Endothelial cell of umbilical vein (primary cell): ENCODE results near the gene ZNF398. TPM values are rescaled to one million over a fixed set of nuclear protein-coding genes. Genes with fewer than 3 reads are reported as not detected.

Experiments
- BruUV-seq: library from RNA; stranded (reverse); fragments of 400-500 nt; replicated peaks from 2 replicates; lab custom pipeline; 2021; lab: Mats Ljungman, UMichigan
- CTCF ChIA-PET: fragments of 300-600, 350-600 bp; sonication (Branson Sonifier 250); formaldehyde crosslinking; loops from one replicate; lab custom pipeline; 2021; ENCODE audit warnings: antibody characterized with exemption, inconsistent platforms; lab: Charles Lee
- POLR2A ChIA-PET: fragments of 300-600, 350-600 bp; sonication (Branson Sonifier 250); formaldehyde crosslinking; loops from one replicate; lab custom pipeline; 2021; ENCODE audit warnings: antibody characterized with exemption, inconsistent platforms; lab: Charles Lee
- DNase-seq: peaks from one replicate; pipeline ENCODE4 v3.0.0-alpha.2; 2011; ENCODE audit warnings: low read depth, low spot score
- FAIRE-seq: peaks from 2 replicates; lab custom pipeline; 2011; peaks lifted over from hg19 to GRCh38; lab: Jason Lieb, UNC
- H2AFZ ChIP-seq: 2 replicates; pipeline ENCODE4 v1.6.0; 2012; ENCODE audit warnings: low read depth, low read length, control low read depth, inconsistent platforms
- H3K27ac ChIP-seq: 2 replicates; pipeline ENCODE4 v1.5.1; 2011; ENCODE audit warnings: low read depth, mild to moderate bottlenecking, control low read depth, low read length, moderate library complexity; ENCODE audit not compliant: insufficient read depth
- H3K27me3 ChIP-seq, 2 experiments: 2 replicates each; pipeline versions ENCODE4 v1.6.0 to v1.6.1; 2011; ENCODE audit warnings: low read length in 2 of 2, mixed read lengths in 1 of 2; ENCODE audit not compliant: control insufficient read depth in 2 of 2, insufficient read depth in 2 of 2
- H3K36me3 ChIP-seq, 2 experiments: 2 replicates in 1 of 2; 3 replicates in 1 of 2; pipeline ENCODE4 v1.5.1; 2011; ENCODE audit warnings: low read length in 2 of 2, mild to moderate bottlenecking in 1 of 2, moderate library complexity in 1 of 2; ENCODE audit not compliant: control insufficient read depth in 2 of 2, insufficient read depth in 2 of 2; ENCODE audit errors: extremely low read depth in 1 of 2
- H3K4me1 ChIP-seq: 3 replicates; pipeline ENCODE4 v1.5.1; 2011; ENCODE audit warnings: mild to moderate bottlenecking, low read length; ENCODE audit not compliant: control insufficient read depth, insufficient read depth; ENCODE audit errors: extremely low read depth
- H3K4me2 ChIP-seq: 2 replicates; pipeline ENCODE4 v1.6.1; 2011; ENCODE audit warnings: low read length, control low read depth, mixed read lengths; ENCODE audit not compliant: insufficient read depth
- H3K4me3 ChIP-seq, 3 experiments: fragments of 200-600 bp in 1 of 3; sonication (generic), shearing (Covaris generic) in 1 of 3; replicated peaks in 1 of 3; 2 replicates each; pipeline ENCODE4 v1.5.1; 2011 to 2016; ENCODE audit warnings: control low read depth in 3 of 3, low read length in 3 of 3, mild to moderate bottlenecking in 2 of 3, inconsistent platforms in 1 of 3, low read depth in 1 of 3, moderate library complexity in 1 of 3; ENCODE audit not compliant: insufficient read depth in 1 of 3
- H3K79me2 ChIP-seq: 2 replicates; pipeline ENCODE4 v1.6.0; 2012; ENCODE audit warnings: low read length, inconsistent platforms; ENCODE audit not compliant: control insufficient read depth, insufficient read depth
- H3K9ac ChIP-seq: replicated peaks from 2 replicates; pipeline ENCODE3; 2011; ENCODE audit warnings: low read length, control low read depth; ENCODE audit not compliant: insufficient read depth; ENCODE audit errors: extremely low read depth
- H3K9me1 ChIP-seq: replicated peaks from 3 replicates; pipeline ENCODE4 v1.6.0; 2011; ENCODE audit warnings: mild to moderate bottlenecking, low read length; ENCODE audit not compliant: control insufficient read depth, insufficient read depth; ENCODE audit errors: extremely low read depth
- H3K9me3 ChIP-seq: replicated peaks from 2 replicates; pipeline ENCODE4 v1.5.1; 2012; ENCODE audit warnings: low read length, inconsistent platforms; ENCODE audit not compliant: control insufficient read depth, insufficient read depth
- H4K20me1 ChIP-seq: replicated peaks from 2 replicates; pipeline ENCODE3; 2011; ENCODE audit warnings: mild to moderate bottlenecking, low read length; ENCODE audit not compliant: control insufficient read depth, insufficient read depth; ENCODE audit errors: extremely low read depth
- EZH2 ChIP-seq: IDR thresholded peaks from 2 replicates; pipeline ENCODE4 v1.6.1; 2012; ENCODE audit warnings: borderline replicate concordance, low read depth, mild to moderate bottlenecking, moderate library complexity, low read length, inconsistent platforms; ENCODE audit not compliant: severe bottlenecking
- FOS ChIP-seq: IDR thresholded peaks from 2 replicates; pipeline ENCODE4 v1.6.1; 2011; ENCODE audit warnings: mild to moderate bottlenecking, low read length, moderate library complexity, borderline replicate concordance; ENCODE audit not compliant: insufficient read depth
- GATA2 ChIP-seq: IDR thresholded peaks from 2 replicates; pipeline ENCODE4 v1.7.0; 2011; ENCODE audit warnings: low read depth, mild to moderate bottlenecking, moderate library complexity, mixed read lengths, low read length; ENCODE audit not compliant: insufficient read length, insufficient read depth
- JUN ChIP-seq: IDR thresholded peaks from 2 replicates; pipeline ENCODE4 v1.6.1; 2011; ENCODE audit warnings: borderline replicate concordance, low read depth; ENCODE audit not compliant: insufficient read length, insufficient read depth
- MYC ChIP-seq: IDR thresholded peaks from one replicate; pipeline ENCODE4 v1.6.1; 2011; ENCODE audit warnings: mild to moderate bottlenecking, low read depth, low read length
- POLR2A ChIP-seq: IDR thresholded peaks from 2 replicates; pipeline ENCODE4 v1.6.1; 2012; ENCODE audit warnings: low read depth, mild to moderate bottlenecking, control low read depth, low read length
- POLR2AphosphoS5 ChIP-seq: IDR thresholded peaks from 2 replicates; pipeline ENCODE4 v1.6.1; 2012; ENCODE audit warnings: low read depth, mild to moderate bottlenecking, control low read depth, low read length, moderate library complexity; ENCODE audit not compliant: insufficient read depth
- dilution Hi-C: fragments of 300-500 bp; cut with MboI; formaldehyde crosslinking; loops from one replicate; pipeline ENCODE4 v1.15.0; 2019; ENCODE audit warnings: low sequenced_read_pairs; ENCODE audit not compliant: extremely low pct_ligation_motif_present
- intact Hi-C: fragments of 100-400 bp; cut with micrococcal nuclease; formaldehyde crosslinking; loops from one replicate; pipeline ENCODE4 v1.10.0; 2022
- polyA plus RNA-seq, 4 experiments: library from polyadenylated mRNA; depleted of rRNA in 3 of 4; stranded (reverse) in 3 of 4; unstranded in 1 of 4; fragments of >200 nt; gene quantifications; 2 replicates each; pipeline versions ENCODE4 v1.2.1 to v1.2.3, GENCODE V29; 2011 to 2012; ENCODE audit warnings: missing spikeins in 1 of 4
- total RNA-seq: library from RNA; stranded (reverse); gene quantifications from 2 replicates; pipeline ENCODE4 v1.2.3, GENCODE V29; 2021
- TF ChIP-seq, protein P1 (sequence below), 2 donors: IDR thresholded peaks; 1 replicate in 1 of 2; 2 replicates in 1 of 2; pipeline ENCODE4 v1.5.1; 2011; ENCODE audit warnings: low read length in 2 of 2, mild to moderate bottlenecking in 2 of 2, moderate library complexity in 2 of 2, control low read depth in 1 of 2, inconsistent platforms in 1 of 2, low read depth in 1 of 2; ENCODE audit not compliant: insufficient read depth in 1 of 2; ENCODE audit errors: extremely low read depth in 1 of 2
- TF ChIP-seq, protein P2 (sequence below): IDR thresholded peaks from 2 replicates; pipeline ENCODE4 v1.6.1; 2011; ENCODE audit not compliant: insufficient read depth, insufficient read length

Gene ZNF398
- total and polyA plus RNA-seq, 2 donors (not counting 3 experiments of a cell fraction or from before 2014, with no cell fraction given), result 7.5 to 10.6 TPM

DNA sequence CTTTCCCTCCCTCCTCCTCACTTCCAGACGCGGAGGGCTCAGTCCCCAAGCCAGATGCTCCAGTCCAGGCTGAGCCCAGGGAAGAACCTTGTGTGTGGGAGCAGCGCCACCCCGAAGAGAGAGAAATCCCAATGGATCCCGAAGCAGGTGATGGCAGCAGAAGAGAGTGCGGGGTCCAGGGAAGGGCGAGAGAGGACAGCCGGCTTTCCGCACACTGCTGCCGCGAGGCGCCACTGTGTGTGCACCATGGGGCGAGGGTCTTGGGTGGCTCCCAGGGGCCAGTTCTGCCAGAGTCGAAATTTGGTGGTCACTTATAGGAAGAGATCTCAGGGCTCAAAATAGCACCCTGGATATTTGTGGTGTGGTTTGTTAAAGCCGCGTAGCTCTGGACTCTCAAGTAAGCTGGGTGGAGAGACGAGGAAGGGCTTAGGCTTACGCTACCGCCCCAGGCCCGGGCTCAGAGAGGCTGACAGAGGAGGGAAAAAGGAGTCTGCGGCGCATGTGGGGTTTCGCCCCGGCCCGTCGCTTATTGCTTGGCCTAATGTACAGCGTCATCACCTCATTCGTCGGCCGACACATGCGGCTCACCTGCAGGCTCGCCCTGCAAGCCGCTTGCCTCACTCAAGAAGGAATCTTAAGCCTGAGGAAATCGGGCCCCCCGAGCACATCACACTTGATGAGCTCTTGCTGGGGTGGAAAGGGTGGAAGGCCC is 60.2 kb downstream of the ZNF398 start:
- Histone ChIP-seq H3K9me3 (no peaks in the 10 kb centered on the region), H3K4me1 (peaks cover 4% of the 10 kb centered on the region), H3K9me1 (no peaks in the 10 kb centered on the region), H4K20me1 (no peaks in the 10 kb centered on the region), H3K27ac (no peak overlapping the region), H3K36me3 (peaks cover 15 to 51% of the 10 kb centered on the region in 2 experiments), H3K9ac (no peak overlapping the region), H3K79me2 (peaks cover 22% of the 10 kb centered on the region), H2AFZ (no peak overlapping the region), H3K4me3 (no peak overlapping the region), H3K27me3 (no peaks in the 10 kb centered on the region), H3K4me2 (no peak overlapping the region)
- ChIA-PET POLR2A (no interaction called here), CTCF (interaction anchor here (5.6 kb wide), 1 partner anchor 12 kb away, joined by 21 read pairs; the partner anchor contains the start of gene ZNF282)
- dilution Hi-C loops, result no loop called here
- TF ChIP-seq FOS (no peak), GATA2 (no peak), JUN (no peak), POLR2A (no peak), MYC (no peak), POLR2AphosphoS5 (no peak), EZH2 (no peak)
- TF ChIP-seq, protein P1, sequence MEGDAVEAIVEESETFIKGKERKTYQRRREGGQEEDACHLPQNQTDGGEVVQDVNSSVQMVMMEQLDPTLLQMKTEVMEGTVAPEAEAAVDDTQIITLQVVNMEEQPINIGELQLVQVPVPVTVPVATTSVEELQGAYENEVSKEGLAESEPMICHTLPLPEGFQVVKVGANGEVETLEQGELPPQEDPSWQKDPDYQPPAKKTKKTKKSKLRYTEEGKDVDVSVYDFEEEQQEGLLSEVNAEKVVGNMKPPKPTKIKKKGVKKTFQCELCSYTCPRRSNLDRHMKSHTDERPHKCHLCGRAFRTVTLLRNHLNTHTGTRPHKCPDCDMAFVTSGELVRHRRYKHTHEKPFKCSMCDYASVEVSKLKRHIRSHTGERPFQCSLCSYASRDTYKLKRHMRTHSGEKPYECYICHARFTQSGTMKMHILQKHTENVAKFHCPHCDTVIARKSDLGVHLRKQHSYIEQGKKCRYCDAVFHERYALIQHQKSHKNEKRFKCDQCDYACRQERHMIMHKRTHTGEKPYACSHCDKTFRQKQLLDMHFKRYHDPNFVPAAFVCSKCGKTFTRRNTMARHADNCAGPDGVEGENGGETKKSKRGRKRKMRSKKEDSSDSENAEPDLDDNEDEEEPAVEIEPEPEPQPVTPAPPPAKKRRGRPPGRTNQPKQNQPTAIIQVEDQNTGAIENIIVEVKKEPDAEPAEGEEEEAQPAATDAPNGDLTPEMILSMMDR (IDR thresholded peaks at IDR 0.05; ENCODE audit: extremely low read depth in 1 of 2, insufficient read depth in 1 of 2, low read depth in 1 of 2, low read length in 2 of 2), result no peak
- TF ChIP-seq, protein P2, sequence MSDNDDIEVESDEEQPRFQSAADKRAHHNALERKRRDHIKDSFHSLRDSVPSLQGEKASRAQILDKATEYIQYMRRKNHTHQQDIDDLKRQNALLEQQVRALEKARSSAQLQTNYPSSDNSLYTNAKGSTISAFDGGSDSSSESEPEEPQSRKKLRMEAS, result no peak
- BruUV-seq, result no TSS peak
- FAIRE-seq (no peak), DNase-seq (no peak)
- intact Hi-C loops, result no loop called here
